HEK293 (cell line): ENCODE measurements around the gene HNRNPC.

Experiments
- ZNF501 ChIP-seq: fragments of 450-650 bp; formaldehyde crosslinking; IDR thresholded peaks from 2 replicates; pipeline ENCODE4 v1.5.1; 2016; ENCODE audit warnings: missing biosample characterization, missing genetic modification characterization
- TF ChIP-seq, protein P1 (sequence below): fragments of 450-650 bp; formaldehyde crosslinking; IDR thresholded peaks from 2 replicates; pipeline ENCODE4 v1.5.1; 2016; ENCODE audit warnings: missing biosample characterization, missing genetic modification characterization
- TF ChIP-seq, protein P2 (sequence below): fragments of 450-650 bp; formaldehyde crosslinking; IDR thresholded peaks from 2 replicates; pipeline ENCODE4 v1.5.1; 2016; ENCODE audit warnings: missing biosample characterization, missing genetic modification characterization

DNA sequence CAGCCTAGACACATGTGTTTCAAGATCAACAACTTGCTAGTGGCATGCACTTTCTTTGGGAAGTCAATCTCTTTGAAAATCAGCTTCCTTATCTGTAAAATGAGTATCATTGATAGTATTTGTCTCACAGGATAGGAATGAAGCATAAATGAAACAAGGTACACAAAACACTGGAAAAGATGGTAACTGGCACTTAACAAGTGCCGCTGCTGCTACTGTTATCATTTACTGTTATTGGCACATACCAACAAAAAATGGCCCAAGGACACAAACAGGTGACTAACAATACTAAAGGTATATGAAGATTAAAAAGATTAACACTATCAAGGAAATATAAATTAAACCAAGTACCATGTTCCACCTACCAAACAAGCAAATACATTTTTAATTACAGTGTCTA is 20.9 kb downstream of the HNRNPC start:
- TF ChIP-seq ZNF501 (tag by site-specific recombination) = no peak
- TF ChIP-seq, protein P1, sequence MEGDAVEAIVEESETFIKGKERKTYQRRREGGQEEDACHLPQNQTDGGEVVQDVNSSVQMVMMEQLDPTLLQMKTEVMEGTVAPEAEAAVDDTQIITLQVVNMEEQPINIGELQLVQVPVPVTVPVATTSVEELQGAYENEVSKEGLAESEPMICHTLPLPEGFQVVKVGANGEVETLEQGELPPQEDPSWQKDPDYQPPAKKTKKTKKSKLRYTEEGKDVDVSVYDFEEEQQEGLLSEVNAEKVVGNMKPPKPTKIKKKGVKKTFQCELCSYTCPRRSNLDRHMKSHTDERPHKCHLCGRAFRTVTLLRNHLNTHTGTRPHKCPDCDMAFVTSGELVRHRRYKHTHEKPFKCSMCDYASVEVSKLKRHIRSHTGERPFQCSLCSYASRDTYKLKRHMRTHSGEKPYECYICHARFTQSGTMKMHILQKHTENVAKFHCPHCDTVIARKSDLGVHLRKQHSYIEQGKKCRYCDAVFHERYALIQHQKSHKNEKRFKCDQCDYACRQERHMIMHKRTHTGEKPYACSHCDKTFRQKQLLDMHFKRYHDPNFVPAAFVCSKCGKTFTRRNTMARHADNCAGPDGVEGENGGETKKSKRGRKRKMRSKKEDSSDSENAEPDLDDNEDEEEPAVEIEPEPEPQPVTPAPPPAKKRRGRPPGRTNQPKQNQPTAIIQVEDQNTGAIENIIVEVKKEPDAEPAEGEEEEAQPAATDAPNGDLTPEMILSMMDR = no peak
- TF ChIP-seq, protein P2, sequence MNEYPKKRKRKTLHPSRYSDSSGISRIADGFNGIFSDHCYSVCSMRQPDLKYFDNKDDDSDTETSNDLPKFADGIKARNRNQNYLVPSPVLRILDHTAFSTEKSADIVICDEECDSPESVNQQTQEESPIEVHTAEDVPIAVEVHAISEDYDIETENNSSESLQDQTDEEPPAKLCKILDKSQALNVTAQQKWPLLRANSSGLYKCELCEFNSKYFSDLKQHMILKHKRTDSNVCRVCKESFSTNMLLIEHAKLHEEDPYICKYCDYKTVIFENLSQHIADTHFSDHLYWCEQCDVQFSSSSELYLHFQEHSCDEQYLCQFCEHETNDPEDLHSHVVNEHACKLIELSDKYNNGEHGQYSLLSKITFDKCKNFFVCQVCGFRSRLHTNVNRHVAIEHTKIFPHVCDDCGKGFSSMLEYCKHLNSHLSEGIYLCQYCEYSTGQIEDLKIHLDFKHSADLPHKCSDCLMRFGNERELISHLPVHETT (tag by site-specific recombination) = no peak
